Prostate gland (tissue), 2 donors: Measurements from ENCODE around the gene BCHE.

Experiments used
- CTCF ChIP-seq, 4 experiments: fragments of 200-600 bp in 2 of 4; fragments of 450-650 bp in 2 of 4; sonication (generic) in 2 of 4; IDR thresholded peaks; 1 replicate in 3 of 4; 2 replicates in 1 of 4; pipeline ENCODE4 v1.5.1; 2016 to 2019; ENCODE audit warnings: antibody characterized with exemption in 4 of 4, mild to moderate bottlenecking in 2 of 4, moderate library complexity in 2 of 4
- POLR2A ChIP-seq: fragments of 450-650 bp; IDR thresholded peaks from one replicate; pipeline ENCODE4 v1.6.1; 2016; ENCODE audit warnings: antibody characterized with exemption, mild to moderate bottlenecking
- POLR2AphosphoS5 ChIP-seq: sonication (generic); formaldehyde crosslinking; IDR thresholded peaks from one replicate; pipeline ENCODE4 v1.6.1; 2017; ENCODE audit warnings: antibody characterized with exemption

- no peak for TF ChIP-seq POLR2A
- no peak for TF ChIP-seq CTCF (IDR thresholded peaks at IDR 0.05)
- TF ChIP-seq POLR2AphosphoS5: no peak
These were observed 2.3 kb upstream of the BCHE start for GRCh38 chr3:165839296-165840076.
